Activated CD8-positive, alpha-beta T cell treated with anti-CD3 and anti-CD28 coated beads for 36 hours (primary cell): ENCODE data around the gene YPEL2. TPM values are rescaled to one million over a fixed set of nuclear protein-coding genes. Genes with fewer than 3 reads are reported as not detected.

Experiments used
- ATAC-seq: fragments of 200-7000 bp; cut with Tn5 transposase; one replicate; pipeline ENCODE4 v1.10.0; 2021; ENCODE audit warnings: mild to moderate bottlenecking, moderate library complexity
- CTCF ChIA-PET: fragments of 350-600 bp; sonication (Branson Sonifier 250); formaldehyde crosslinking; loops from one replicate; lab custom pipeline; 2021; ENCODE audit warnings: antibody characterized with exemption; lab: Charles Lee
- POLR2A ChIA-PET: fragments of 350-600 bp; sonication (Branson Sonifier 250); formaldehyde crosslinking; loops from one replicate; lab custom pipeline; 2021; ENCODE audit warnings: antibody characterized with exemption; lab: Charles Lee
- DNase-seq: peaks from one replicate; pipeline ENCODE4 v3.0.0-alpha.2; 2020
- H3K27ac Mint-ChIP-seq: one replicate; pipeline ENCODE4 v1.8.0; 2021; ENCODE audit warnings: mild to moderate bottlenecking, mixed read lengths
- H3K27me3 Mint-ChIP-seq: one replicate; pipeline ENCODE4 v1.8.0; 2021; ENCODE audit warnings: mixed read lengths
- H3K36me3 Mint-ChIP-seq: one replicate; pipeline ENCODE4 v1.8.0; 2021; ENCODE audit warnings: low read depth, mixed read lengths
- H3K4me1 Mint-ChIP-seq: one replicate; pipeline ENCODE4 v1.8.0; 2021; ENCODE audit warnings: low read depth, mixed read lengths
- H3K4me3 Mint-ChIP-seq: one replicate; pipeline ENCODE4 v1.8.0; 2021; ENCODE audit warnings: mild to moderate bottlenecking, moderate library complexity, mixed read lengths
- H3K9me3 Mint-ChIP-seq: one replicate; pipeline ENCODE4 v1.8.0; 2021; ENCODE audit warnings: mixed read lengths
- CTCF ChIP-seq: fragments of 200-600 bp; IDR thresholded peaks from one replicate; pipeline ENCODE4 v1.8.0; 2022; ENCODE audit warnings: antibody characterized with exemption, mild to moderate bottlenecking
- intact Hi-C: fragments of 100-400 bp; cut with micrococcal nuclease; formaldehyde crosslinking; loops from one replicate; pipeline ENCODE4 v1.10.0; 2022
- total RNA-seq, 2 experiments: library from RNA; stranded (reverse); gene quantifications; one replicate each; pipeline ENCODE4 v1.2.3, GENCODE V29; 2021

YPEL2 gene
- total RNA-seq, 2 experiments from 2014 or later = 4.2 to 4.9 TPM

GRCh38 chr17:59292174-59292523 is 39.3 kb upstream of the YPEL2 start:
- Mint-ChIP-seq H3K27me3 (no peaks in the 10 kb centered on the region), H3K4me1 (peaks cover 2% of the 10 kb centered on the region), H3K9me3 (no peaks in the 10 kb centered on the region), H3K27ac (no peak overlapping the region), H3K4me3 (no peak overlapping the region), H3K36me3 (no peaks in the 10 kb centered on the region)
- no peak for DNase-seq
- ATAC-seq = no peak
- intact Hi-C loops = no loop called here
- POLR2A ChIA-PET = no interaction called here
- no peak for TF ChIP-seq CTCF
- CTCF ChIA-PET = no interaction called here

GRCh38 chr17:59296190-59296589 is 35.3 kb upstream of the YPEL2 start:
- Mint-ChIP-seq H3K4me3 (no peak overlapping the region), H3K36me3 (no peaks in the 10 kb centered on the region), H3K27me3 (no peaks in the 10 kb centered on the region), H3K27ac (no peak overlapping the region), H3K4me1 (no peaks in the 10 kb centered on the region), H3K9me3 (no peaks in the 10 kb centered on the region)
- intact Hi-C loops = no loop called here
- no peak for ATAC-seq
- CTCF ChIA-PET = no interaction called here
- DNase-seq = no peak
- POLR2A ChIA-PET = interaction anchor here (0.5 kb wide), 1 partner anchor 663 kb away, joined by 3 read pairs; no protein-coding TSS in a partner anchor
- TF ChIP-seq CTCF = no peak

GRCh38 chr17:59298521-59298920 is 32.9 kb upstream of the YPEL2 start:
- DNase-seq = no peak
- no peak overlapping the region for H3K4me3 Mint-ChIP-seq
- peaks cover 3% of the 10 kb centered on the region for H3K27me3 Mint-ChIP-seq
- H3K9me3 Mint-ChIP-seq = no peaks in the 10 kb centered on the region
- no peak for TF ChIP-seq CTCF
- intact Hi-C loops = no loop called here
- no peaks in the 10 kb centered on the region for H3K4me1 Mint-ChIP-seq
- ChIA-PET POLR2A (interaction anchor here (1.1 kb wide), 1 partner anchor 11 kb away, joined by 3 read pairs; no protein-coding TSS in a partner anchor), CTCF (interaction anchor here (1.8 kb wide), 1 partner anchor 19 kb away, joined by 5 read pairs; no protein-coding TSS in a partner anchor)
- no peak overlapping the region for H3K27ac Mint-ChIP-seq
- no peak for ATAC-seq
- no peaks in the 10 kb centered on the region for H3K36me3 Mint-ChIP-seq

GRCh38 chr17:59299400-59300092 is 31.9 kb upstream of the YPEL2 start:
- H3K27me3 Mint-ChIP-seq = peaks cover 6% of the 10 kb centered on the region
- DNase-seq (no peak), ATAC-seq (no peak)
- ChIA-PET POLR2A (interaction anchor here (1.1 kb wide), 1 partner anchor 10 kb away, joined by 3 read pairs; no protein-coding TSS in a partner anchor), CTCF (interaction anchor here (0.6 to 1.8 kb wide), 3 partner anchors 10 to 1138 kb away, joined by 3 to 5 read pairs (median 3); no protein-coding TSS in a partner anchor)
- H3K4me3 Mint-ChIP-seq = no peak overlapping the region
- H3K9me3 Mint-ChIP-seq = no peaks in the 10 kb centered on the region
- no peak for TF ChIP-seq CTCF
- H3K27ac Mint-ChIP-seq = no peak overlapping the region
- intact Hi-C loops = no loop called here
- H3K4me1 Mint-ChIP-seq = no peaks in the 10 kb centered on the region
- no peaks in the 10 kb centered on the region for H3K36me3 Mint-ChIP-seq

GRCh38 chr17:59300941-59301340 is 30.5 kb upstream of the YPEL2 start:
- no peak overlapping the region for H3K4me3 Mint-ChIP-seq
- H3K27ac Mint-ChIP-seq = no peak overlapping the region
- no peak for DNase-seq
- TF ChIP-seq CTCF = no peak
- H3K27me3 Mint-ChIP-seq = peaks cover 6% of the 10 kb centered on the region
- CTCF ChIA-PET = interaction anchor here (0.7 kb wide), 1 partner anchor 86 kb away, joined by 3 read pairs; no protein-coding TSS in a partner anchor
- no peaks in the 10 kb centered on the region for H3K36me3 Mint-ChIP-seq
- no peaks in the 10 kb centered on the region for H3K9me3 Mint-ChIP-seq
- POLR2A ChIA-PET = no interaction called here
- intact Hi-C loops = no loop called here
- ATAC-seq = no peak
- H3K4me1 Mint-ChIP-seq = no peaks in the 10 kb centered on the region
